GM10266 (cell line): ENCODE data around the gene BAHCC1.

Source experiments
- DNase-seq: peaks from one replicate; pipeline ENCODE4 v3.0.0; 2012; ENCODE audit errors: extremely low spot score
- TF ChIP-seq, protein P1 (sequence below): IDR thresholded peaks from 2 replicates; pipeline ENCODE4 v1.5.1; 2012; ENCODE audit warnings: mild to moderate bottlenecking, low read depth; ENCODE audit not compliant: control insufficient read depth, insufficient read depth; ENCODE audit errors: missing control alignments

The BAHCC1 gene

DNA sequence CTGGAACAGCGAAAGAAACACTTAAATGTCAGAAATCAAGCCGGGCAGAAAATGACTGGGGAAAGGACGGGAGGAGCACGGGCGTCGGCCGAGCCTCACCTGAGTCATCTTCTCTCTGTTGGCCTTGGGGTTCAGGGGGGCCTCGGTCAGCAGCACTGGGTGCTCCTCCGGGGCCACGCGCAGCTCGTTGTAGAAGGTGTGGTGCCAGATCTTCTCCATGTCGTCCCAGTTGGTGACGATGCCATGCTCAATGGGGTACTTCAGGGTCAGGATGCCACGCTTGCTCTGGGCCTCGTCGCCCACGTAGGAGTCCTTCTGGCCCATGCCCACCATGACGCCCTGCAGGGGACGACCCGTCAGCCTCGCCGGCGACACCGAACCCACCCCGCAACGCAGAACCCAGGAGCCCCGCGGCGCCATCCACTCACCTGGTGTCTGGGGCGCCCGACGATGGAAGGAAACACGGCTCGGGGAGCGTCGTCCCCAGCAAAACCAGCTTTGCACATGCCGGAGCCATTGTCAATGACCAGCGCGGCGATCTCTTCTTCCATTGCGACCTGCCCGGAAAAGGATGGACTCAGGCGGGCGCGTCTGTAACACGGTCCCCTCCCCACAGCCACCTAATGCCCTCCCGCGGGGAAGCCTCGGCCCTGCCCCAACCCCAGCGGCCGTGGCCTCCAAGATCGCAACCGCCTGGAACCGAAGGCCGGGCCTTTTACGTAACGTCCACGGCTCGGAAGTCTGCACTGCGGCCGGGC is 116.7 kb downstream of the BAHCC1 start:
- TF ChIP-seq, protein P1, sequence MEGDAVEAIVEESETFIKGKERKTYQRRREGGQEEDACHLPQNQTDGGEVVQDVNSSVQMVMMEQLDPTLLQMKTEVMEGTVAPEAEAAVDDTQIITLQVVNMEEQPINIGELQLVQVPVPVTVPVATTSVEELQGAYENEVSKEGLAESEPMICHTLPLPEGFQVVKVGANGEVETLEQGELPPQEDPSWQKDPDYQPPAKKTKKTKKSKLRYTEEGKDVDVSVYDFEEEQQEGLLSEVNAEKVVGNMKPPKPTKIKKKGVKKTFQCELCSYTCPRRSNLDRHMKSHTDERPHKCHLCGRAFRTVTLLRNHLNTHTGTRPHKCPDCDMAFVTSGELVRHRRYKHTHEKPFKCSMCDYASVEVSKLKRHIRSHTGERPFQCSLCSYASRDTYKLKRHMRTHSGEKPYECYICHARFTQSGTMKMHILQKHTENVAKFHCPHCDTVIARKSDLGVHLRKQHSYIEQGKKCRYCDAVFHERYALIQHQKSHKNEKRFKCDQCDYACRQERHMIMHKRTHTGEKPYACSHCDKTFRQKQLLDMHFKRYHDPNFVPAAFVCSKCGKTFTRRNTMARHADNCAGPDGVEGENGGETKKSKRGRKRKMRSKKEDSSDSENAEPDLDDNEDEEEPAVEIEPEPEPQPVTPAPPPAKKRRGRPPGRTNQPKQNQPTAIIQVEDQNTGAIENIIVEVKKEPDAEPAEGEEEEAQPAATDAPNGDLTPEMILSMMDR: no peak
- no peak for DNase-seq

DNA sequence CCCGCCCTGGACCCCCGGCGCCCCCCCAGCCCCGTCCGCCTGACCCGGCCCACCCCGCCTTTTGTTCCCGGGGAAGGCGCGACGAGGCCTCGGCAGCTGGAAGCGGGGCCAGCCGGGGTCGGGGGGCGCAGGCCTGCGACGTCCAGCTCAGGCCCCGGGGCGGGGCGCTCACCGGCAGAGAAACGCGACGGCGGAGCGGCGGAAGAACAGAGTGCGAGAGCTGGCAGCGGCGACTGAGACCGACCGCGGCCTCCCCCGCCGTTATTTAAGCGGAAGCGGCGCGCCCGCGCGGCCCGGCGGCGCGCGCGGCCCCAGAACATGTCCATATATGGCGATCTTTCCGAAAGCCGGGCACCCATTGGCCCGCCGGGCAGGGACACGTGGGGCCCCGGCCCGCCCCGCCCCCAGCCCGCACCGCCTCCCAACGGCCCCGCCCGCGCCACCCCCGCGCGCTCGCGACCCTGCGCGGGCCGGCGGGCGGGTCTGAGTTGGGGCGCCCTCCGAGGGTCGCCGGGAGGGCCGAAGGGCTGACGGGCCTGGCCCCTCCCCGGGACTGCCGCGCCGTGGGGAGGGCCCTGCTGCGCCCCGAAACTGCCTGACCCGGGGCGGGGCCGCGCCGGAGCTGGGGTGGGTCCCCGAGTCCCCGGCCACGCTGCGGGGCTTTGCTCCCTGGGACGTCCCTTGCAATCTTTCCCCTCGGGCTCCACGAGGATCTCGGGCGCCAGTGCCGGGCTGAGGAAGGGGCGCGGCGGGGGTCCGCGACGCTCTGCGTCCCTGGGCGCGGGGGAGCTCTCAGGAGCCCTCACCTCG is 117.5 kb downstream of the BAHCC1 start, which contains the start of gene ACTG1:
Gene ACTG1, minus strand, starts transcription at position 238 of the 810 bp plus-strand sequence. CDS start 445 bp downstream, outside the sequence.
- TF ChIP-seq, protein P1: no peak
- DNase-seq: peak; percentile 98

DNA sequence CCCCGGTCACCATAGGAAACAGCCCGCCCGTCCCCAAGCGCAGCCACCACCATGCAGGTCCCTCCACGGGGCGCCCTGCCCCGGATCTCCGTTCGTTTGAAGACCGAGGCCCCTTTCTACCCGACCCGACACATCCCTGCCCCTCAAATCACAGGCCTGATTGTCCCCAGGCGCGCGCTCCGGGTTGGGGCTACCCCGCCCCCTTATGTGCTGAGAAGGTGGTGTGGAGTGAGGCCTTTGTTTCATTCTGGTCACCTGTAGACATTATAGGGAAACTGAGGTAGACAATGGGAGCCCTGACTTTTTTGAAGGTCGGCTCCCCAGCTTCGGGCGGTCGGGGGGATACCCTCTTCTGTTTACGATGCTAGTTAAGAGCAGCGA is 118.1 kb downstream of the BAHCC1 start:
- TF ChIP-seq, protein P1: no peak

DNA sequence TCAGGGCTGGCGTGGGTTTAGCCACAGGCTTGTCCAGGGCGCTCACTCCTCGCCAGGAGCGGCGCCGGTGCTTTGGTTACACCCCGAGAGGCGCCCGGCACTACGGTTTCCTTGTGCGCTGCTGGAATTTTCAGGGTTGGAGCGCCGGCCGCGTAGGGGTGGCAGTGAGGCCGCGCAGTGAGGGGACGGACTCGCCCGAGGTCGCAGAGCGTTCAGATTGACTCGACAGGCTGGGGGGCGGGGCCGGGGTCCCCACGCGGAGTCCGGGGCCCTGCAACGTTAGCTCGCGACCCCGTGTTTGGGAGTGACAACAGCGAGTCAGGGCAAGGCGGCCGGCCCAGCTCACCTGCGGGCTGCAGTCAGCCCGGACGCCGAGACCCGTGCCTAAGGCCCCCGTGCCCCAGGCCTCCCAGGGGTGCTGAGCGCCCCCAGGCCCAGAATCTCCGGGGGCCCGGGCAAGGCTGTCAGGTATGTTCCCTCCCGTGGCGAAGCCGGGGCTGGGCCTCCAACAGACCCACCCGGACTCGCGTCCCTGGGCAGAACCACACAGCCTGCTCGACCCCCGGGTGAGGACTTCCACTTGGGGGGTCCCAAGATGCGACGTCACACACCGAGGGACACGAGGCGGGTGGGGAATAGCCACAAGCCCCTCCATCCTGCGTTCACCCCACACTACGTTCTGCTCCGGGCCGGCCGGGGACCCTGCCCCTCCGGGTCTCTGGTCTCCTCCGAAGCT is 118.7 kb downstream of the BAHCC1 start:
- TF ChIP-seq, protein P1: peak; percentile 0
- DNase-seq: no peak

More for the DNA sequence above, 118.1 kb downstream of the BAHCC1 start:
- DNase-seq: peak; percentile 71

DNA sequence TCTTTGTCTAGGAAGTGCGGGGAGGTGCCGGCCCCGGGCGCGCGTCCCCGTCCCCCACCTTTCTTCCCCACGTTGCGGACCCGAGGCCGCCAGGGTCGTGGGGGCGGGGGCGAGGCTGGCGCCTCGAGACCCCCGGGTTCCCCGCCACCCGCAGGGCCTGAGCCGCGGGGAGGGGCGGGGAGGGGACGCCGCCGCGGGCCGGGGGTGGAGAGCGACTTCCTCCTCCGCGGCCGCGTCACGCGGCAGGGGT is 119.2 kb downstream of the BAHCC1 start:
- no peak for DNase-seq

DNA sequence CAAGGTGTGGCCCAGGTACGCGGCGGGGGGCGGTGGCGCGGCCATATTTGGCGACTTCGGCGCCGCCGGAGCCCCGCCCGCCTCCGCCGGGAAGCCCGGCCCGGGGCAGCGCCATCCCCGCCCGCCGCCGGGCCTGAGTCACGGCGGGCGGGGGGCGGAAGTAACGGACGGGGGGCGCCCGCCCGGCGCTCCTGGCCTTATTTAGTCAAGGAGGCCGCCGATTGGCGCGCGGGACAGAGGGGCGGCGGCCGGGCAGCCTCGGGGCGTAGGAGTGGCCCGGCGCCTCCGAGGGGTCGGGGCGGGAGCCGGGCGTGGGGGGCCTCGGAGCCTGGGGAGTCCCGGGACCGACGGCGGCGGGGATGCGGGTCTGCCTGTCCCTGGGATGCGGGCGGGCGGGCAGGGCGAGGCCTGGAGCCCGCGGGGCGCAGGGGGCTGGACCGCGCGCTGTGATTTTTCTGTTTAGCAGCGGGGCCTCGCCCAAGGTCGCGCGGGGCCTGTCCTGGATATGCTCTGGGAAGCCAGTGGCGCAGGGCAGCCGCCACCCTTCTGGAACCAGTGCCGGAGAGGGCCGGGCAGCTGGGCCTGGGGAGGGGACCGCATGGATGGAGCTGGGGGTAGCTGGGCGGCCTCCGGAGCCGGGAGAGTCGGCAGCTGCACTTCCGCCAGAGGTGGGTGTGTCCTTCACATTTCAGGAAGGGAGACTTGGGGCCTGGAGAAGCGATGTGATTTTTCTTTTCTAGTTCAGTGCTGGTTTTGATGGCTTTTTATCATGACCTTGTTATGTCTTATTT is 119.7 kb downstream of the BAHCC1 start:
- TF ChIP-seq, protein P1: no peak
- peak; percentile 91 for DNase-seq

More for the DNA sequence above, 119.2 kb downstream of the BAHCC1 start:
- TF ChIP-seq, protein P1: no peak
